Hematopoietic multipotent progenitor cell treated with erythropoietin and hydrocortisone succinate and interleukin-3 and kit ligand, for 8 days (in vitro differentiated cells): ENCODE results near the gene TDRD1.

Experiments used
- DNase-seq: peaks from one replicate; pipeline ENCODE4 v3.0.0-alpha.2; 2015

Gene TDRD1

DNA sequence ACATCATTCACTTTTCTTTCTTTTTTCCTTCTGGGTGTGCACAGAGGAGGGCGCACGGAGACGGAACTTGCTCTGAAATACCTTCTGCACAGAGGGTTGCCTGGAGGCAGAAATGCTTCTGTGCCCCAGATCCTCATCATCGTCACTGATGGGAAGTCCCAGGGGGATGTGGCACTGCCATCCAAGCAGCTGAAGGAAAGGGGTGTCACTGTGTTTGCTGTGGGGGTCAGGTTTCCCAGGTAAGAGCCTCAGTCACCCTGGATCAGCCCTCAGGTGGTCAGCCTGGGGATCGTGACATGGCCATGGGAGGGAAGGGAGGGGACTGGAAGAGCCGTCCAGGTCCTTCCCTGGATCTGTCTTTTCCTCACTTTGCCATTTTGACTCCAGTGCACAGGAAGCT lies 93.5 kb downstream of the TDRD1 start:
- DNase-seq = no peak

DNA sequence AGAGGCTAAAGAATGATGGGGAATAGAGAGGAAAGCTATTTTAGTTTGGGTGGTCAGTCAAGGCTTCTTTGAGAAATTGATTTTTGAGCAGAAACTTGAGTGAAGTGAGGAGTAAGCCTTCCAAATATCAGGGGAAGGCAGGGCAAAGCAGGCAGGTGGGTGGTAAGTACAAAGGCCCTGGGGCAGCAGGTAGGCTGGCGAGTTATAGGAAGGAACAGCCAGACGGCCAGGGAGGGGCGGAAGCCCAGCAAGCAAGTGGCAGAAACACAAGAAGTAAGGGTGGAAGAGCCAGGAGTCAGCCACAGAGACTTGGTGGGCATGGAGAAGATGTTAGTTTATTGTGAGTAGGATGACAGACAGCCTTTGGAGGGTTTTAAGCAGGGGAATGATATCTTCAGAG lies 94.8 kb downstream of the TDRD1 start:
- no peak for DNase-seq

DNA sequence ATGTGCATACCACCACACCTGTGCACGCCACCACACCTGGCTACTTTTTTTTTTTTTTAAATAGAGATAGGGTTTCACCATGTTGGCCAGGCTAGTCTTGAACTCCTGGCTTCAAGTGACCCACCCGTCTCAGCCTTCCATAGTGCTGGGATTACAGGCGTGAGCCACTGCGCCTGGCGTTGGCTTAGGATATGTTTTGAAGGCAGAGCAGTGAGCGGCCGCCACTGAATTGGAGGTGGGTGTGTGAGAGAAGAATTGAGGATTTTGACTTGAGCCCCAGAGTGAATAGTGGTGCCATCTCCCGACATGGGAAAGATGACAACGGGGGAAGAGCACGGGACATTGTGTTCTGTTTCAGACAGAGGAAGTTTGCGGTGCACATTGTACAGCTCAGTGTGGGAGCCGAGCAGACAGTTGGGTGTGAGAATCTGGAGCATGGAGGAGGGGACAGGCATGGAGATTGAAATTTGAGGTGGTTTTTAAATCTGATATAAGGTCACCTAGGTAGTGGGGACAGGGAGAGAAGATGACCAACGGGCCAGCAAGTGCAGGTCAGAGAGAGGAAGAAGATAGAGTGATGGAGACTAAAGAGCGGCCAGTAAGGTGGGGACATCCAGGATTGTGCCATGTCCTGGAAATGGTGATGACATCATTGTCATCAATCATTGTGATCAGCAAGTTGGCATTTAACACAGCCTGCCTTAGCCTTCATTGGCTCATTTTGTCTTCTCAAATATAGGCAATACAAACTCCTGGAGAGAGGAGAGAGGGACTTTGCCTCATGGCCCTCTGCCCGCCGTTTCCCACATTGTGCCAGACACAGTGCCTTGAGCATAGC lies 95.7 kb downstream of the TDRD1 start:
- no peak for DNase-seq

DNA sequence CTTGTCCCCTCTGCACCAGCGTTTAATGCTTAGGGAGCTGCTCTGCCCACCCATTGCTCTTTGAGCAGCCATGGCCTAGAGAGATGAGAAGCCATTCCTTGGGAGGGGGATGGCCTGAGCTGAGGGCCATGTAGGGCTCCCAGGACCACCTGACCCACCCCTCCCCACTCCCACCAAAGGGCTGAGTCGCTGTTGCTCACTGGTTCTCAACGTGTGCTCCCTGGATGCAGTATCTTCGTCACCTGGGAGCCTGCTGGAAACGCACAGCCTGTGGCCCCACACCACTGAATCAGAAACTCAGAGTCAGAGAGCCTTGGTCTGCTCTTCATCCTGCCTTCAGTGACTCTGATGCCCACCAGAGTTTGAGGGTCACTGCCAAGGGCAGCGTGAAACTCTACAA lies 96.9 kb downstream of the TDRD1 start:
- DNase-seq = no peak

DNA sequence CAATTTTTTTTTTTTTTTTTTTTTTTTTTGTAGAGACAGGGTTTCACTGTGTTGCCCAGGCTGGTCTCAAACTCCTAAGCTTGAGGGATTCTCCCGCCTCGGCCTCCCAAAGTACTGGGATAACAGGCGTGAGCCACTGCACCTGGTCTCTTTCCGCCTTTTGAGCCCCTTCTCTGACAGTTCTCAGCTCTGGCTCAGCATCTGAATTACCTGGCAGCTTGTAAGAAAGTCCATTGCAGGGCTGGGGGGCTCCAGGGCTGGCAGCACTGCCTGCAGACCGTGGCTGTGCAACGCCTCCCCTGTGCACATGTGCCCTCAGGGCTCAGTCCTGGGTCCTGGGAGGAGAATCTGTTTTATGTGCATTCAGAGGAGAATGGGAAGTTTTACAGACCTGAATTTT lies 97.5 kb downstream of the TDRD1 start:
- DNase-seq = no peak

DNA sequence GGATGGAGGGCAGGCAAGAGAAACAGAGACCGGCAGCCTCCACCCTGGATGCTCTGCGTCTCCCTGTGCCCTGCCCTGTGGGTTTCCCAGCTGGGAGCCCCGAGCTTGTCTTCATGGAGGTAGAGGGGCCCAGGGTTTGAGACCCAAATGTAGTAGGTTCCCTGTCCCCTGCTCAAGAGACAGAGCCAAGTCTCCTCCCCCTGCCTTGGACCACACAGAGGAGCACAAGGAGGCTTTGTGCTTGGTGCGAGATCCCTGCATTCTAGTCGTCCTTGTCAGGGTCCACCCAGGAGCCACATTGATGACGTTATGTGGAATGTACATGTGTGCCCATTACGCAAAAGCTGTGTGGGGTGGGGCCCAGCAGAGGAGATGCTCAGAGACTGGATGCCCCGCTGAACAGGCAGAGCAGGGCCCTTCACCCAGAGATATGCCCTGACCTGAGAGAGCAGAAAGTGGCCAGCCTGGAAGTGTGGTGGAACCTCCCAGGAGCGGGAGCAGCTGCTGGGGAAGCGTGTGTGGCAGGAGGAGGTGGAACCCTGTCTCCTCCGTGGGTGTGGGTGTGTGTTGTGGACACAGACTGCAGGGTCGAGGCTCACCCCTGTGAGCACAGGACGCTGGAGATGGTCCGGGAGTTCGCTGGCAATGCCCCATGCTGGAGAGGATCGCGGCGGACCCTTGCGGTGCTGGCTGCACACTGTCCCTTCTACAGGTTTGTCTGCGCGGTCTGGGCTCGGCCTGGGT lies 99.2 kb downstream of the TDRD1 start:
- no peak for DNase-seq

DNA sequence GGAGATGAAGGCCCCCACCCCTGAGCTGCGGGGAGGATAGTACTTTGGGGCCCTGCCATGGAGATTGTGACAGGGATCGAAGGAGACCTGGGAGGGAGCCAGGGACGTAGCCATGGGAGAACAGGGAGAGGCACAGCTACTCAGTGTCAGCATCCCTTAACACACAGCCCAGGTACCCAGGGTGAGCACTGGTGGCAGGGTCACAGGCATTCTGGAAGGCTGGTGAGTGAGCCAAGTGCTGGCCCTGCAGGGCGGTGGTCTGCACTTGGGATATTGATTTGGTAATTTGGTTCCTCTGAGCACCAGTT lies 99.7 kb downstream of the TDRD1 start:
- DNase-seq = no peak

DNA sequence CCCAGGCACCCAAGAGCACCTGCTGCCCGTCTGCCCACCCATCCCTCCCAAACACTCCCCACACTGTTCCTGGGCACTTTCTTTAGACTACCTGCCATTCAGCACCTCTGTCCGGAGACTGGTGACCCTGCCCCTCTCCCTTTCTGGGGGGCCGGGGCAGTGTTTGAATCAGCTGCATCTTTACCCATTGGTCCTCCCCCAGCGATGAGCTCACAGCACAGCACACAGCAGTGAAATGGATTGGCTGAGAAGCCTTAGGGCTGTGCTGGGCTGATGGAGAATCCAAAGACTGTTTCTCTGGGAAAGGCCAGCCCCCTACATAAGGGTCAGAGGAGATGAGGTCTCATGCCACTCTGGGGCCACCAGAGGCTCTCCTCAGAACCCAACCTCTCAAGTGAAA lies 100.1 kb downstream of the TDRD1 start:
- DNase-seq = no peak

DNA sequence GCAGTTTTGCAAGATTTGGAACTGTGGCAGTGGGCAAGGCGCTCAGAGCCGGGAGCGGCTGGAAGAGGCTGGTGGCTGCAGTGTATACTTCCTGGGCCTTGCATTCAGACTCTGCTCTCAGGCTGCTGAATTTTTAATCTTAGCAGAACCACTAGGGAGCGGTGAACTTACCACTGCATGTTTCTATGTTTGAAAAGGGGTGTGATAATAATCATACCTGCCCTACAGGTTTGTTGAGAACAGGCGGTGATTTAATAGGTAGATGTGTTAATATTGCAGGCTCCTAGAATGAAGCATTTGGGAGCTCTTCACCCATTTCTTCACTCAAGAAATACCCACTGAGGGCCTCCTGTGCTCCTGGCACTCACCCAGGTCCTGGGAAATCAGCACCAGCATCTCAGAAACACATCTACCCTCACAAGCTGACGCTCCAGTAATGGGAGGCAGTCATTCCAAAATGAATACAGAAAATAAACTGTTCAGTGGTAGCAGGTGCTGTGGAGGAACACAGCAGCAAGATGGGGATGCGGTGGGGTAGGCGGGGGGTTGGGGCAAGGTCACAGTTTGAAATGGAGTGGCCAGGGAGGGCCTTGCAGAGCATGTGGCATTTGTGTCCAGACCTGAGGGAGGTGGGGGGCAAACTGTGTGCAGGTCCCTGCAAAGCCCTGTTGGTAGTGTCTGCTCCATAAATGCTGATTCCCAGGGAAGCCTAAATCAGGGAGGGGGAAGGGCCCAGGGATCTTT lies 100.9 kb downstream of the TDRD1 start:
- DNase-seq = no peak

DNA sequence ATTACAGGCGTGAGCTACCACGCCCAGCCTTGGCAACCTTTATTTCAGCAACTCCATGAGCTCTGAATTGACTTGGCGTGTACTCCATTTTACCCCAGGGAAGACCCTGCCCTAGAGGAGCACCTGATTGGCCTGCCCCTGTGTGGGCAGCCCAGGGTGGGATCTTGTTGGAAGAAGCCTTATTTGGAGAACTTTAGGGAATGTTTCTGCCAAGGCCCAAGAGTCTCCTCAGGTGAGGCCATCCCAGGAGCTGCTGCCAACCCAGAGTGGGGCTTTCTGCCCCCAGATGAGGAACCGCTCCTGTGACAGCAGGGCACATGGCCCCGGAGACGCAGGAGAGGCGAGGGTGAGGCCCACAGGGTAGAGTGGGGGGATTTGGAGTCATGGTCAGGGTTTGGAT lies 101.9 kb downstream of the TDRD1 start:
- no peak for DNase-seq

DNA sequence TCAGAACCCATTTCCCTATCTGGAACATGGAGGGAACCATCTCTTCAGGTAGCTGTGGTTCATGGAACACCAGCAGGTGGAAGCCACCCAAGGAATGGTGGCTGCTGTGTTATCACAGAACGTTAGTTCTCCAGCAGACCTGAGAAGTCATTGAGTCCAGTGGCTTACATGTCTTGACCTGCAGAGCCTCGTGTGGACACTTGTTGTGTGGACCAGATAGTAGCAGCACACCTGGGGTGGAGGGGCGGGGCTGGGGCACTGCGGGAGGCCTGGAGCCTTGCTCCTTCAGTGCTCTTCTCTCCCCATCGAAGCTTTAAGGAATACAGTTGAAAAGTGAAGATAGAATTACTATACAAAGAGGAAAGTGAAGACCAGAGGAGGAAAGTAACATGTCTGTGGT lies 102.3 kb downstream of the TDRD1 start:
- DNase-seq = no peak
